ENCODE measurements around the gene VWA1.

DNA sequence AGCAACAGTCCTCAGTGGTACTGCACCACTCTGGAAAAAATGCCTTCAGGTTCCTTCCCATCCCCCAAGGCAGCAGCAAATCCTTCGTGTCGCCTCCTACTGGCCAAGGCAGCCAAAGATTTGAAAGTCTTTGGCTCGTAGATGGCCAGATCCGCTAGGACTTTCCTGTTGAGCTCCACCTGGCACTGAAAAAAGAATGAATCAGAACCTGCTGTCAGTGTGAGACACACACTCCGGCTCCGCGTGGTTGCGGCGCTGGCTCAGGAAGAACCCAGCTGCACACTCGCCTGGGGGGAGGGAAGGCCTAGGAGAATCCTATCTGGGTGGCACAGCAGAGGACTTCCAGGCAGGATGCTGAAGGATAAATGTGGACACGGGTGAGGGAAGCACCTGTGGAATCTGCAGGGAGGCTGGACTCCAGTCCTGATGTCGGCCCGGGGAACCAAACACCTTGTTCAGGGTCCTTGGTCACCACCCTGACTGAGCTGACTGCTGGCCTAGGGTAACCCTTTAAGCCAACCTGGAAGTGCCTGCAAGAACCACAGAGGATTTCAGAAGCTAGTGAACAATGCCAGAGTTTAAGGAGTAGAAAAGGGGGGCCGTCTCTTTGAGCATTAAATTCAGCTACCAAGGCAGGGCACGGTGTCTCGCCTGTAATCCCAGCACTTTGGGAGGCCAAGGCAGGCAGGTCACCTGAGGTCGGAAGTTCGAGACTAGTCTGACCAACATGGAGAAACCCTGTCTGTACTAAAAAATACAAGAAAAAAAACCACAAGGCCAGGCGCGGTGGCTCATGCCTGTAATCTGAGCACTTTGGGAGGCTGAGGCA, 33.2 kb upstream of the VWA1 start:
- TF ChIP-seq, protein P1, sequence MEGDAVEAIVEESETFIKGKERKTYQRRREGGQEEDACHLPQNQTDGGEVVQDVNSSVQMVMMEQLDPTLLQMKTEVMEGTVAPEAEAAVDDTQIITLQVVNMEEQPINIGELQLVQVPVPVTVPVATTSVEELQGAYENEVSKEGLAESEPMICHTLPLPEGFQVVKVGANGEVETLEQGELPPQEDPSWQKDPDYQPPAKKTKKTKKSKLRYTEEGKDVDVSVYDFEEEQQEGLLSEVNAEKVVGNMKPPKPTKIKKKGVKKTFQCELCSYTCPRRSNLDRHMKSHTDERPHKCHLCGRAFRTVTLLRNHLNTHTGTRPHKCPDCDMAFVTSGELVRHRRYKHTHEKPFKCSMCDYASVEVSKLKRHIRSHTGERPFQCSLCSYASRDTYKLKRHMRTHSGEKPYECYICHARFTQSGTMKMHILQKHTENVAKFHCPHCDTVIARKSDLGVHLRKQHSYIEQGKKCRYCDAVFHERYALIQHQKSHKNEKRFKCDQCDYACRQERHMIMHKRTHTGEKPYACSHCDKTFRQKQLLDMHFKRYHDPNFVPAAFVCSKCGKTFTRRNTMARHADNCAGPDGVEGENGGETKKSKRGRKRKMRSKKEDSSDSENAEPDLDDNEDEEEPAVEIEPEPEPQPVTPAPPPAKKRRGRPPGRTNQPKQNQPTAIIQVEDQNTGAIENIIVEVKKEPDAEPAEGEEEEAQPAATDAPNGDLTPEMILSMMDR (conservative IDR thresholded peaks at IDR 0.05): peak; percentile 59
- no peak for TF ChIP-seq EZH2 (IDR thresholded peaks at IDR 0.05; ENCODE audit: low read depth)
